EH (cell line): ENCODE data around the gene ANO3.

Experiments used
- DNase-seq: peaks from one replicate; pipeline ENCODE4 v3.0.0-alpha.2; 2015; ENCODE audit warnings: low read depth

The ANO3 gene

GRCh38 chr11:26493616-26494015, 161.7 kb downstream of the ANO3 start:
- DNase-seq = no peak

- DNase-seq = no peak
These were observed 175.3 kb downstream of the ANO3 start for GRCh38 chr11:26507229-26507628.

GRCh38 chr11:26510164-26510563, 178.2 kb downstream of the ANO3 start:
- DNase-seq = no peak

GRCh38 chr11:26510756-26511155, 178.8 kb downstream of the ANO3 start:
- no peak for DNase-seq

- no peak for DNase-seq
These were observed 180.3 kb downstream of the ANO3 start for GRCh38 chr11:26512196-26512595.

GRCh38 chr11:26519469-26519868, 187.5 kb downstream of the ANO3 start:
- DNase-seq = no peak

GRCh38 chr11:26522912-26523610, 191.1 kb downstream of the ANO3 start:
- DNase-seq = peak; percentile 29

- DNase-seq = no peak
These were observed 195.8 kb downstream of the ANO3 start for GRCh38 chr11:26527685-26528084.

- DNase-seq = no peak
These were observed 205.4 kb downstream of the ANO3 start for GRCh38 chr11:26537341-26537740.

GRCh38 chr11:26539517-26539916, 207.6 kb downstream of the ANO3 start:
- no peak for DNase-seq

- DNase-seq = no peak
These were observed 209.9 kb downstream of the ANO3 start for GRCh38 chr11:26541870-26542269.

- no peak for DNase-seq
These were observed 217.2 kb downstream of the ANO3 start for GRCh38 chr11:26549176-26549575.

GRCh38 chr11:26550022-26550421, 218.1 kb downstream of the ANO3 start:
- no peak for DNase-seq

GRCh38 chr11:26551186-26551801, 219.4 kb downstream of the ANO3 start:
- DNase-seq = no peak

GRCh38 chr11:26553182-26553581, 221.3 kb downstream of the ANO3 start:
- no peak for DNase-seq

- no peak for DNase-seq
These were observed 222.5 kb downstream of the ANO3 start for GRCh38 chr11:26554455-26554854.

GRCh38 chr11:26556582-26556981, 224.7 kb downstream of the ANO3 start:
- no peak for DNase-seq

GRCh38 chr11:26557666-26558065, 225.7 kb downstream of the ANO3 start:
- no peak for DNase-seq

GRCh38 chr11:26558190-26558589, 226.3 kb downstream of the ANO3 start:
- DNase-seq = no peak

GRCh38 chr11:26569646-26570045, 237.7 kb downstream of the ANO3 start:
- no peak for DNase-seq

- no peak for DNase-seq
These were observed 240.1 kb downstream of the ANO3 start, which contains the start of gene MUC15 for GRCh38 chr11:26571861-26572654. Gene MUC15 (minus strand): TSS chr11:26572263. CDS start chr11:26567094, 5,169 bp downstream.

- no peak for DNase-seq
These were observed 241.0 kb downstream of the ANO3 start for GRCh38 chr11:26572770-26573402.

- no peak for DNase-seq
These were observed 242.0 kb downstream of the ANO3 start for GRCh38 chr11:26573896-26574295.
